Measurements from ENCODE around the gene CMTM6.

- TF ChIP-seq CTCF (IDR thresholded peaks at IDR 0.05; ENCODE audit: low read depth, low read length, poor library complexity, severe bottlenecking): no peak
- TF ChIP-seq EZH2phosphoT487 (IDR thresholded peaks at IDR 0.05; ENCODE audit: borderline replicate concordance, low read length): no peak
Observed at GRCh38 chr3:32498252-32498651, 4.4 kb downstream of the CMTM6 start.

All from DOHH2 (cell line).